ENCODE results near the gene LMBRD1.
"Not testable (repeated sequence)": the region's sequence is repeated elsewhere in the genome, so short reads cannot be mapped to it uniquely, and the experiment has no call there.

Gene LMBRD1

GRCh38 chr6:69796073-69796641, 653 bp downstream of the LMBRD1 start:
- DNase-seq (ENCODE audit: low read depth in 3 of 3) = peak in 1 of 3 experiments; percentile 22

GRCh38 chr6:69795469-69796072, 1.2 kb downstream of the LMBRD1 start:
- DNase-seq (ENCODE audit: low read depth in 3 of 3) = no peak

- no peak for DNase-seq (ENCODE audit: low read depth in 3 of 3)
These were observed 4.5 kb downstream of the LMBRD1 start for GRCh38 chr6:69792292-69792691.

- DNase-seq (ENCODE audit: low read depth in 3 of 3) = no peak
These were observed 5.7 kb downstream of the LMBRD1 start for GRCh38 chr6:69791065-69791471.

GRCh38 chr6:69790629-69791028, 6.2 kb downstream of the LMBRD1 start:
- no peak for DNase-seq (ENCODE audit: low read depth in 3 of 3)

GRCh38 chr6:69789578-69789977, 7.2 kb downstream of the LMBRD1 start:
- no peak for DNase-seq (ENCODE audit: low read depth in 3 of 3)

GRCh38 chr6:69787436-69787835, 9.4 kb downstream of the LMBRD1 start:
- not testable (repeated sequence) for DNase-seq (ENCODE audit: low read depth in 3 of 3)

- no peak for DNase-seq (ENCODE audit: low read depth in 3 of 3)
These were observed 11.1 kb downstream of the LMBRD1 start for GRCh38 chr6:69785697-69786096.

- no peak for DNase-seq (ENCODE audit: low read depth in 3 of 3)
These were observed 12.0 kb downstream of the LMBRD1 start for GRCh38 chr6:69784595-69785377.

- DNase-seq (ENCODE audit: low read depth in 3 of 3) = no peak
These were observed 13.7 kb downstream of the LMBRD1 start for GRCh38 chr6:69783108-69783507.

- no peak for DNase-seq (ENCODE audit: low read depth in 3 of 3)
These were observed 16.1 kb downstream of the LMBRD1 start for GRCh38 chr6:69780585-69781178.

- DNase-seq (ENCODE audit: low read depth in 3 of 3) = no peak
These were observed 20.9 kb downstream of the LMBRD1 start for GRCh38 chr6:69775941-69776340.

GRCh38 chr6:69775585-69775849, 21.3 kb downstream of the LMBRD1 start:
- DNase-seq (ENCODE audit: low read depth in 3 of 3) = no peak

- DNase-seq (ENCODE audit: low read depth in 3 of 3) = no peak
These were observed 21.8 kb downstream of the LMBRD1 start for GRCh38 chr6:69774740-69775584.

- DNase-seq (ENCODE audit: low read depth in 3 of 3) = no peak
These were observed 25.5 kb downstream of the LMBRD1 start for GRCh38 chr6:69771158-69771906.

- DNase-seq (ENCODE audit: low read depth in 3 of 3) = no peak
These were observed 28.1 kb downstream of the LMBRD1 start for GRCh38 chr6:69768664-69769063.

GRCh38 chr6:69763763-69764162, 33.0 kb downstream of the LMBRD1 start:
- DNase-seq (ENCODE audit: low read depth in 3 of 3) = no peak

GRCh38 chr6:69761853-69762252, 35.0 kb downstream of the LMBRD1 start:
- no peak for DNase-seq (ENCODE audit: low read depth in 3 of 3)

GRCh38 chr6:69758214-69758613, 38.6 kb downstream of the LMBRD1 start:
- no peak for DNase-seq (ENCODE audit: low read depth in 3 of 3)

GRCh38 chr6:69756907-69757306, 39.9 kb downstream of the LMBRD1 start:
- no peak for DNase-seq (ENCODE audit: low read depth in 3 of 3)

- no peak for DNase-seq (ENCODE audit: low read depth in 3 of 3)
These were observed 40.4 kb downstream of the LMBRD1 start for GRCh38 chr6:69756366-69756765.

Measured in stimulated activated CD4-positive, alpha-beta T cell treated with anti-CD3 and anti-CD28 coated beads, TNF-alpha, amount 100 ng/mL, for 24 hours (primary cell).